ENCODE measurements around the gene TMOD1. TPM values are rescaled to one million over a fixed set of nuclear protein-coding genes. Genes with fewer than 3 reads are reported as not detected.

Gene TMOD1
- polyA plus RNA-seq, 4 donors, result 1.7 to 2.9 (median 2.2) TPM

- no peak for DNase-seq (ENCODE audit: low read depth in 4 of 4, low spot score in 3 of 4)
These were observed 42.1 kb downstream of the TMOD1 start for GRCh38 chr9:97543561-97543960.

DNA sequence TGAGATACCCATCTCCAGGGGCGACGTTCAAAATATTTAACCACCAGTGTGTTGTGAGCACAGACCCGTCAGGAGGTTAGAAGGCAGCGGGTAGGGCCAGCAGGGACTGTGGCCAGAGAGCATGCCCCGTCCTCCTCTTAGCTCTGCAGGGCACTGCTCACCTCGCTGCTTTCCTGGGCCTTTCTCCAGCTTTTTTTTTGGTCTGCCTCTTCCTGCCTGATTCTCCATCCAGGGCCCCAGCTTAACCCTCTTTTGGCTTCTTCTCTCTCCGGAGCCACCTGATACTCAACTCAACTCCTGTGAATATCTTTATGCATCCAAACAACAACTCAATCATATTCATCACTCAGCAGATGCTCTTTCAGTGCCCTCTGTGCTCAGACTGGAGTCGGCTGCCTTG is 44.0 kb downstream of the TMOD1 start:
- no peak for DNase-seq (ENCODE audit: low read depth in 4 of 4, low spot score in 3 of 4)

DNA sequence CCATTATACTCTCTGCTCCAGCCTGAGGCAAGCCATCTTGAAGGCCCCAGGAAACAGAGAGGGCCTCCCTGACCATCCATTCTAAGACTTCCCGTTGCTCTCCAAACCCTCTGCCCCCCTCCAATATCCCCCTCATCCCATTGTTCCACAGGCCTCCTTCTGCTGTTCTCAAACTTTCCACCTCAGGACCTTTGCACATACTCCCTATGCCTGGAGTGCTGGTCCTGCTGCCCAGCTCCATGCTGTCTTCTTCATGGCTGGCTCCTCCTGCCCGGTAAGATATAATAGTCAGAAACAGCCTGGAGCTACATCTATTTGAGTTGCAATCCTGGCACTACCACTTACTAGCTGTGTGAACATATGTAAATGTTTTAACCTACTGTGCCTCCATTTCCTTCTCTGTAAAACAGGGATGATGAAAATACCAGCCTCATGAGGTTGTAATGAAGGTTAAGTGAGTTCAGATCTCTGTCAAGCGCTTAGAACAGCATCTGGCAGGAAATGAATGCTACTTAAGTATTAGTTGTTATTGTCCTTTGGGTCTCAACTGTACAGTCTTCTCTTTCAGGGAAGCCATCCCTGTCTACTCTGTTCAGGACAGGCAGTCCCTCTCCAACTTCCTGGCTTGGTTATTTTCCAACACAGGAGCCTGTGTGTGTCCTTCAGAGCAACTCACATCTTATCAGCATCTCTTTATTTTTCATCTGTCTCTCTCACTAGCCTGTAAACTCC is 45.8 kb downstream of the TMOD1 start:
- DNase-seq (ENCODE audit: low read depth in 4 of 4, low spot score in 3 of 4), result no peak

- no peak for DNase-seq (ENCODE audit: low read depth in 4 of 4, low spot score in 3 of 4)
These were observed 46.9 kb downstream of the TMOD1 start for GRCh38 chr9:97548379-97548778.

- no peak for DNase-seq (ENCODE audit: low read depth in 4 of 4, low spot score in 3 of 4)
These were observed 47.5 kb downstream of the TMOD1 start for GRCh38 chr9:97548819-97549540.

DNA sequence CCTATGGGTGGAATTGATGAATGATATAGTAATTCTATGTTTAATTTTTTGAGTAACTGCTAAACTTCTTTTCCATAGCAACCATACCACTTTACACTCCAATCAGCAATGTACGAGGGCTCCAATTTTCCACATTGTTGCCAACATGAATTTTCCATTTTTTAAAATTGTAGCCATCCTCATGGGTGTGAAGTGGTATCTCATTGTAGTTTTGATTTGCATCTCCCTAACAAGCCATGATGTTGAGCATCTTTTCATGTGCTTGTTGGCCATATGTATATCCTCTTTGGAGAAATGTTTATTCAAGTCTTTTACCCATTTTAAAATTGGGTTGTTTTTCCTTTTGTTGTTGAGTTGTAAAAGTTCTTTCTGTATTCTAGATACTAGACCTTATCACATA is 48.9 kb downstream of the TMOD1 start:
- DNase-seq (ENCODE audit: low read depth in 4 of 4, low spot score in 3 of 4), result no peak

DNA sequence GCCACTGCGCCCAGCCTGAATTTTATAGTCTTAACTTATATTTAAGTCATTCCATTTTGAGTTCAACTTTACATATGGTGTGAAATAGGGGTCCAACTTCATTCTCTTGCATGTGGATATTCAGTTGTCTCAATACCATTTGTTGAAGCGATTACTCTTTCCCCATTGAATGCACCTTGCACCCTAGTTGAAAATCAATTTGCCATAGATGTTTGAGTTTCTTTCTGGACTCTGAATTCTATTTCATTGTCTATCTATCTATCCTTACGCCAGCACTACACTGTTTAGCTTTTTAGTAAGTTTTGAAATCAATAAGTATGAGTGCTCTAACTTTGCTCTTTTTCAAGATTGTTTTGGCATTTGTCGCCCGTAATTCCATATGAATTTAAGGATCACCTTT is 49.8 kb downstream of the TMOD1 start:
- no peak for DNase-seq (ENCODE audit: low read depth in 4 of 4, low spot score in 3 of 4)

DNA sequence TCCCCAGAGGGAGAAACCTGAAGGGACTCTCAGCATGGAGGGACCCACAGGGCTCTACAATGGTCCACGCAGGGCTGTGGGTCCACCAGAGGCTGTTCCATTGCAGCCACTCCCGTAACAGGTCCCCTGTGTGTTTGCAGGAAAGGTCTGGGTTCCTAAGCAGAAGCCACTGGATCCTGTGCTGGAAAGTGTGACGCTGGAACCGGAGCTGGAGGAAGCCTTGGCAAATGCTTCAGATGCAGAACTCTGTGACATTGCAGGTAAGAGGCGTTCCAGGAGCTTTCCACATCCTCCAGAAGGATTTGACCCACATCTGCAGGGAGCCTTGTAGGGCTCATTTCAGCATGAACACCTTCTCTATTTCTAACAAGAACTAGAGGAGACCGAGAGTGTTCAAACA is 51.7 kb downstream of the TMOD1 start:
- DNase-seq (ENCODE audit: low read depth in 4 of 4, low spot score in 3 of 4), result no peak

DNA sequence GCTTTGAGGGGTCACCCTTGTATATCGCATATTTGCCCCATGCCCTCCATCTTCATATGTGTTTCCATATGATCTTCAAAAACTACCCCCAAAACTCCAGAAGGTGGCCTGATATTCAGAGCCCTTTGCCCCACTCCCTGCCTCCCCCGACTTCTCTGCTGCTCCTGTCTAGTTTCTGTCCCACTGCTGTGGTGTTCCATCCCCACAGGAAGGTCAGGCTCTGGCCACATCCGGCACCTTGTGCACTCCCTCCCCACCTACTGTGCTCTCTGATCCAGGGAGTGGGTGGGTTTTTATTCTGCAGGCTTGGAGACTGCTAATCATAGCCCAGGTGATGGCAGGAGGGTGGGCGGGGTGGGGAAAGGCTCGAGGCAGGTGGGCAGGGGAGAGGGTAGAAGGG is 52.4 kb downstream of the TMOD1 start:
- DNase-seq (ENCODE audit: low read depth in 4 of 4, low spot score in 3 of 4), result no peak

DNA sequence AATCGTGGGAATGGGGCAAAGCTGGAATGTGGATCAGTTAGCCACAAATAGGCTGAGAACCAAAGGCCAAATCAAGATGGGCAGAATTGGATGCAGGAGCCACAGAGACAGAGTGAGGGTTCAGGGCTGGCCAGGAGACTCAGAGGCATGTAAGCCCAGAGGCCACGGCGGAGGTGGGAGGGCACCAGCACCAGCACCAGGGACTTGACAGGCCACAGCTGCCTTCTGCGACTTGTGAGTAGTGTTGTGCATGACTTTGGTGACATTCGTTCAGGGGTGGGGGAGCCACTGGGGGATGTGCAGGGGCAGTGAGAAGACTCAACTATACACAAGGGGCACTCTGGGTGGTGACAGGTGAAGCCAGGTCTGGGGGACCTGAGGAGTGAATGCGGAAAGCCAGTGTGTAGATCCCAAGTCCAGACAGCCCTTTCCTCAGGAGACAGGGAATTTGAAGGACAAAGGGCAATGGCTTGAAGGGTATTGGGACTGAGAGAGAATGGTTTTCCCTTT is 53.2 kb downstream of the TMOD1 start:
- DNase-seq (ENCODE audit: low read depth in 4 of 4, low spot score in 3 of 4), result no peak

- DNase-seq (ENCODE audit: low read depth in 4 of 4, low spot score in 3 of 4), result no peak
These were observed 53.7 kb downstream of the TMOD1 start for GRCh38 chr9:97555164-97555563.

DNA sequence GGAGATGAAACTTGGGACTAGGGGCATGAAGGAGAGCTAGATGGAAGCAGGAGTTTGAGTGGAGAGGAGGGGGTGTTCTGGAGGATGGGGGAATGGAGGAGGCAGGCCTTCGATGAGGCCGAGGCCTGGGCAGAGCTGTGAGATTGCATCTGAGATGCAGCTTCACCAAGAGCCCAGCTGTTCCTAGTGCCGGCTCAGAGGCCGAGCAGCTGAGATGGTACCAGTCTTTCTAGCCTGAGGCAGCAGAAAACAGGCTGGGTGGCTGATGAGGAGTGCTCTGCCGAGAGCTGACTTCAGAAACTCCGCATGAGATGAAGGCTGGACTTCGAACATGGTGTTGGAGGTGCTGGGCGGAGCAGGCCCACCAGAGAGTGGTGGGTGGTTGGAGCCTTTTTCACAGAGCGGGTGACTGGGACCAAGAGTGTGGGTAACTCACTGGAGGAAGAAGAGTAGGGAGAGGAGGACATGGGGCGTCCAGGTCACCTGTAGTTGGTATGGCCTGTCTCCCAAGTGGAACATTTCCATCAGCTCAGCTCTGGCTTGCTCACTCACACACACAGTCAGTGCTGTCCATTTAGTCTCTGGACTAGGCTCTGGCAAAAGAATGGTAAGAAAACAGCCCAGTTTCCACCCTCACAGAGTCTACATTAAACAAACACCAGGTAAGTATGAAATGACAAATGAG is 54.7 kb downstream of the TMOD1 start:
- DNase-seq (ENCODE audit: low read depth in 4 of 4, low spot score in 3 of 4), result no peak

DNA sequence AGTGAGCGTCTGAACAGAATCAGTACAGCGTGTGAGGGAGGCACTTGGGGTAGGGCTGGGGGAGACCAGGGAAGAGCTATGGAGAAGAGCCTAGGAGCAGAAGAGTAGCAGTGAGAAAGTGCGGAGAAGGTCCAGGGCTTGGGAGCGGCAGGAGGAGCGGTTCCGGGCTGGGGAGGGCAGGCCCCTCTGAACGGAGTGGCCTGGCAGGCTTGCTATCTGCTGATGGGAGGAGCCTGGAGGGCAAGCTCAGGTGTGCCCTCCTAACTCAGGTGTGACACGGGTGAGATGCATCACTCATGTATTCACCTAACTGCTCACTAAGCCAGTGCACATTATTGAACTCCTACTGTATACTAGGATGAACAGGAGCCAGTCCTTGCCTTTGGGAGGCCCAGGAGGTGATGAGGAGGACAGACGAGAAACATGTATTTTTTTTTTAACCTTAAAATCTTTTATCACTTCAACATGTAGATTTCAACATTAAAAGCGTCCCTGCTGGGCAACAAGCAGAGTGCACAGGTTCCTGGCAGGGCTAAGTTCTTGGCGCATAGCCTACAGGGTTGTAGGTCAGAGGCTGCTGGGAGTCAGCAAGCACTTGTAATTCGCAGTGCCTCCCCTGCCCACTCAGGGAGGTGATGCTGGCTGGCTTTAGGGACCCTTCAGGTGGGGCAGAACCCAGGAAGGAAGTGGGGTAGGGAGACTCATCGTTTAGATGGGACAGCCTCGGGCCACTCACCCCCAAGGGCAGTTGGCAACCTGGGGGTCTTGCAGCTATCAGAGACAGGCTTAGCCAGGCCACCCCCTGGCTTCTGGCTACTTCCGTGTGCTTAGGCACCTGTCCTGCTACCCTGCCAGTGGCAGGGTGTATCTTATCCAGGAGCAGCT is 55.5 kb downstream of the TMOD1 start:
- DNase-seq (ENCODE audit: low read depth in 4 of 4, low spot score in 3 of 4), result no peak

- no peak for DNase-seq (ENCODE audit: low read depth in 4 of 4, low spot score in 3 of 4)
These were observed 56.2 kb downstream of the TMOD1 start for GRCh38 chr9:97557606-97558095.

DNA sequence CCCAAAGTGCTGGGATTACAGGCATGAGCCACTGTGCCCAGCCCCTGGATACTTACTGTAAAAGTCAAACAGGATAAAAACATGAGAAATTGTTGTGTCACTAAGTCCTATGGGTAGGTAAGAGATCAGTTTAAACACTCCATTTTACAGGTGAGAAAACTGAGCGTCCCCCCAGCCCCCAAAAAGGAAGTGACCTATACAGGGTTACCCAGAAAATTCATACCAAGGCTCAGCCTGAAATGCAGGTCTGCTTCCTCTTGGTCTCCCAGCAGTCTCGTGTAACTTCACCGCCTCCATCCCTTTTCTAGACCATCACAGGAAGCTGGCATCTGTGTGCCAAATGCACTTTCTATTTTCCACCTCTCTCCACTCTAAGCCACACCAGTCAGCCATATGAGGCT is 57.2 kb downstream of the TMOD1 start:
- DNase-seq (ENCODE audit: low read depth in 4 of 4, low spot score in 3 of 4), result no peak

- DNase-seq (ENCODE audit: low read depth in 4 of 4, low spot score in 3 of 4), result no peak
These were observed 57.6 kb downstream of the TMOD1 start for GRCh38 chr9:97559111-97559514.

GRCh38 chr9:97560154-97560553 is 58.7 kb downstream of the TMOD1 start:
- no peak for DNase-seq (ENCODE audit: low read depth in 4 of 4, low spot score in 3 of 4)

- DNase-seq (ENCODE audit: low read depth in 4 of 4, low spot score in 3 of 4), result no peak
These were observed 59.4 kb downstream of the TMOD1 start for GRCh38 chr9:97560851-97561250.

DNA sequence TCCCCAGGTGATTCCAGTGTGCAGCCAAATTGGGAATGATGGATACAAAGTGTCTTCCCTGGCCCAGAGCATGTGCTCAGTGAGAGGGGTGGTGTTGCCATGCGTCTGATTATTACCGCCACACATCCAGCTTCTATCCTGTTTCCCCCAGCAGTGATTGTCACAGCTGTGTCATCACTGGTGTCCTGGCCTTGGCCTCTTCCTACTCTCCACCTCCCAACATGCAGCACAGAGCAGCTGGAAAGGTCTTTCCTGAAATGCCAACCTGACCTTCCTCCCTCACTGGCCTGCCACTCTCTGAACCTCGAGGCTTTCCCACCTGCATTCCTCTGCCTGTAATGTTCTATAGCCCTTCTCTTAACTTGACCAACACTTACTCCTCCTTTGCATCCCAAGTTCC is 60.0 kb downstream of the TMOD1 start:
- DNase-seq (ENCODE audit: low read depth in 4 of 4, low spot score in 3 of 4), result no peak

GRCh38 chr9:97562542-97562941 is 61.1 kb downstream of the TMOD1 start:
- no peak for DNase-seq (ENCODE audit: low read depth in 4 of 4, low spot score in 3 of 4)
